GM19463 (cell line): ENCODE results near the gene CLEC16A.

Source experiments
- ATAC-seq: cut with Tn5 transposase; IDR thresholded peaks from one replicate; pipeline ENCODE4 v1.9.1; 2021; ENCODE audit warnings: mild to moderate bottlenecking, moderate library complexity; ENCODE audit not compliant: unreplicated experiment

CLEC16A gene

DNA sequence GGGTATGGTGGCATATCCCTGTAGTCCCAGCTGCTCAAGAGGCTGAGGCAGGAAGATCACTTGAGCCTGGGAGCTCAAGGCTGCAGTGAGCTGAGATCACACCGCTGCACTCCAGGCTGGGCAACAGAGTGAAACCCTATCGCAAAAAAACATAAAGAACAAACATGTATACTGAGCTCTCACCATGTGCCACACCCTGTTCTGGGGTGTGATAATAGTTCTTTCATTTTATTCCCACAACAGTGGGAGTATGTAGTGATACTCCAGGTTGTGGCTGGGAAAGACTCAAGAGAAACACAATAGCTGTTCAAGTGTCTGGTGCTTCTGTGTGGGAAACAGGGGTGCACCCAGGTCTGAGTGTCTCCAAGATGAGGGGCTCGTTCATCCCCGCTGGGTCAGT lies 221.0 kb downstream of the CLEC16A start:
- no peak for ATAC-seq

DNA sequence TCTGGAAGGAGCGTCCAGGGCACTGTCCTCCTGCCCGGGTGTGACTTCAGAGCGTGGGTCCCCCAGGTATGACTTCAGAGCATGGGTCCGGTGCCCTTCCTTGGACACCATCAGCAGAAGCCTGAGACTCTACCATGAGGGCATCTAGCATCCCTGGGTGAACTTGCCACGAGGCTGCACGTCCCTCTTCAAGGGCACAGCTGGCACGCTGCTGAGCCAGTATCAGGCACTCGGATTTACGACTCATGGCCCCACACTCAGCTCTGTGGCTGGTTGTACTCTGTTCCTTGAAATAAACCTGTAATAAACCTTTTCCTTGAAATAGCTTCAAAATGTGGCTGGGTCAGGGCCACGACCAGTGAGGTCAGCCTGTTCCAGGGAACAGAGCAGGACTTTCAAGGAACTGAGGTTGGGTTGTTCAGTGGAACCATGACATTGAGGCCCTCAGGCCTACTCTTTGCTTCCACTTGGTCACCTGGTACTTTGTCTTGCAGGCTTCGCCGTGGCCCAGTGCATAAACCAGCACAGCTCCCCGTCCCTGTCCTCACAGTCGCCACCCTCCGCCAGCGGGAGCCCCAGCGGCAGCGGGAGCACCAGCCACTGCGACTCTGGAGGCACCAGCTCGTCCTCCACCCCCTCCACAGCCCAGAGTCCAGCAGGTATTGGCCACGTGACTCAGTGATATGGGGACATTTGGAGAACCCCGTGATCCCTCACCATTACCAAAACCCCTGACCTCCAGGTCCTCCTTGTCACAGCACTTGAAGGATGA lies 221.7 kb downstream of the CLEC16A start:
- no peak for ATAC-seq

DNA sequence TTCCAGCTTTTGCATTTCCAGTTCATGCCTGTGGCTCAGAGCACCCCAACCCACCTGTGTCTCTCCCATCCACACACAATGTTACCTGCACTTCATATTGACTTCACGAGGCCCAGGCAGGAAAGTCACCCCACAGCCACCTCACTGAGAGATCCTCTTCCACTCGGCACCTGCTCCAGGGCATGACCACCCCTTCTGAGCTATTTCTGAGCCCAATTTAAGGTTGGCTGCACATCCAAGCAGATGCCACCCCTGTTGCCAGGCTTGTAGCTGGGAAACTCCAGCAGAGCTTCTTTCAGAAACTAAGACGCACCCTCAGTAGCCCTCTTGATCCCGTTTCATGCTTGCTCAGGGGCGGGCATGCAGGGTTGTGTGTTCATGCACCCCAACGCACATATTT lies 223.2 kb downstream of the CLEC16A start:
- ATAC-seq = no peak

- ATAC-seq = no peak
Measured at GRCh38 chr16:11168386-11169051, 224.2 kb downstream of the CLEC16A start.

GRCh38 chr16:11169641-11170040 lies 225.3 kb downstream of the CLEC16A start:
- no peak for ATAC-seq

DNA sequence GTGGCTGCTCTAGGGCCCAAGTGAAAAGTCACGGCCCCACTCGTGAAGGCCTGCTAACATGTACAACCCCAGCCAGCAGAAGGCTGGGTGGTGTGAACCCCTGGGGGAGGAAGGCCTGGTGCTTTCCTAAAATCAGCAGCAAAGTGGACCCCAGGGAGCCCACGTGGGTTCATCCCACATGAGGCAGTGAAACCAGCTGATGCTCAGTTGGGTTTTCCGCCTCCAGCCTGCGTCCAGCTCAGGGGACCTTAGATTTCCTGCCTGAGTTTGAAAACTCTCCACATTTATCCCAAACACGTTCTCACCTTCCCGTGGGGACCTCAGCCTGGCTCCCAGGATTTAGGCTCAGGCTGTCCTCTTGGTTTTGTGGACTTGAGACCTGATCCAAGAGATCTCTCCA lies 225.8 kb downstream of the CLEC16A start:
- ATAC-seq = no peak

- no peak for ATAC-seq
Measured at GRCh38 chr16:11170696-11171447, 226.5 kb downstream of the CLEC16A start.

GRCh38 chr16:11171448-11171709 lies 227.0 kb downstream of the CLEC16A start:
- ATAC-seq = no peak

GRCh38 chr16:11171757-11172299 lies 227.5 kb downstream of the CLEC16A start:
- no peak for ATAC-seq

DNA sequence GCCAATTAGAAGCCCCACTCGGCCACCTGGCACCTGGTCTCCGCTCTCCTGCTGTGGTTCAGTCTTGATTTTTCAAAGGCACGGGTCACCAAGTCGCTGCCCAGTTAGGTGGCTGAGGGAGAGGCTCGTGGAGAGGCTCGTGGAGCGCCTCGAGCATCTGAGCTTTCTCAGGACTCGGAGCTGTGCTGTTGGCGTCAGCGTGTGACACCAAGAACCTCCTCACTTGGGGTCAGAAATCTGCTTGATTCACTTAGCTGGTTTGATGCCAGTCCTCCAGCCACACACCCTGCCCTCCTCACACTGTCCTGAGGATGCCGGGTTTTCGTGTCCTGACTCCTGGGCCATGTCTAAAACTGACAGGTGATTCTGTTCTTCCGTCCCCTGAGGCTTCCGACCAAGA lies 229.1 kb downstream of the CLEC16A start:
- no peak for ATAC-seq

- ATAC-seq = no peak
Measured at GRCh38 chr16:11174141-11174540, 229.8 kb downstream of the CLEC16A start.

- ATAC-seq = no peak
Measured at GRCh38 chr16:11175106-11175786, 230.9 kb downstream of the CLEC16A start.

DNA sequence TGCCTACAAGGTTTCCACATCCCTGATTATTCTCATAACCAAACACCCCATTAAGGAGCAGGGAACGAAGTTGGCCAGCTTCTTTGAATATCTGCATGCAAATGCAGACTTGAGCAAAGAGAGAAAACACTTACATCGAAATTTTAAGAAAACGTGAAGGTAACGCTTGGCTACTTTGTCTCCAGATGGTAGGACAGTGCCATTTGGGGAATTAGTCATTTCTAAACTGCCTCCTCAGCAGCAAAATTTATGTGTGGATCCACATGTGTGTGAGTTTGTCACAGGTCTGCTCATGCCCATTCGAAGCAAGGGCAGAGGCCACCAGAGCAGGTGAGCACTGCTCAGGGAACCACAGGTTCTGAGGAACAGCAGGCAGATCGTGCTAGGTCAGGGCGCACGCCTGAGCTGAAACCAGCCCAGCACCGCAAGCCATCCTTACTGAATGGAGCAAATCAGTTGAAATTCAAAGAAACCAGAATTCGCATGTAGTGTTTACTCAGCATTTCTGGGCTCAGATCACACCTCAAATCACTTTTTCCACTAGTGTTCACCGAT lies 231.5 kb downstream of the CLEC16A start:
- ATAC-seq = peak; percentile 73

DNA sequence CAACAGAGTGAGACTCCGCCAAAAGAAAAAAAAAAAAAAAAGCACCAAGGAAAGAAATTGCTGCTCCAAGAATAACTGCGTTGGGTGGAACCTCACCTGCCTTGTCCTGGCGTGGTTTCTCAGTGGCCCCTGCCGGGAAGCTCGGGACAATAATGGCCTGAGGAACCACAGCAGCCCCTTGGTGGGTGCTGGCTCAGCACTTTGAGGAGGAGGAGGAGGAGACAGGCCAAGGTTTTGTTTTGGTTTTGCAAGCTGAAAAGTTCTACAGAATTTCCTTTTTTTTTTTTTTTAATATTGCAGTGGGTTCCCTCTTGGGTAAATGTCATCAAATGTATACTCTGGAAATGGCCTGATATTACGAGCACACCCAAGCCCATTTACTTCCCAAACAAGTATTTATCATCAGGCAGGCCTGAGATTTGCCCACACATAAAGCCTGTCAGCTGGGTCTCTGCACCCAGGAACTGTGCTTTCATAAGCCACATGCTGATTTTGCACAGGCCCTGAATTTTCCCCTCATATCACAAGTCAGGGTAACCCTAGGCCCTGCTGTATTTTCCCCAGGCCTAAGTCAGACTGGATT lies 233.3 kb downstream of the CLEC16A start:
- no peak for ATAC-seq

- ATAC-seq = no peak
Measured at GRCh38 chr16:11178424-11178823, 234.1 kb downstream of the CLEC16A start.

DNA sequence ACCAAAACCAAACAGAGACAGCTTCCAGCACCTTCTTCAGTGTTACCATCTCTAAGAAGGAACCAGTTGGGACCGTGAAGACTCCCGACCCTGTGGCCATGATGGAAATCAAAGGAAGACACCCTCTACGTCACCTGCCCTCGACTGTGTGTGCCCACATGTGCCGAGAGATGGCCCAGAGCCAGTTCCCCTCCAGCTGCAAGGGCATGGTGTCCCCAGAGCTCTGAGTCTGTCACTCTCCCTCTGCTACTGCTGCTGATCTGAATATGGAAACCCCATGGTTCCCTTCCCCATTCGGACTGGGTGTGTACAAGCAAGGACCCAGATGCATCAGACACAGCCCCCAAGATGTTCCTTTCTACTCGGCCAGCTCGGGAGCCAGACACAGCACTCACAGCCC lies 235.2 kb downstream of the CLEC16A start:
- ATAC-seq = no peak

DNA sequence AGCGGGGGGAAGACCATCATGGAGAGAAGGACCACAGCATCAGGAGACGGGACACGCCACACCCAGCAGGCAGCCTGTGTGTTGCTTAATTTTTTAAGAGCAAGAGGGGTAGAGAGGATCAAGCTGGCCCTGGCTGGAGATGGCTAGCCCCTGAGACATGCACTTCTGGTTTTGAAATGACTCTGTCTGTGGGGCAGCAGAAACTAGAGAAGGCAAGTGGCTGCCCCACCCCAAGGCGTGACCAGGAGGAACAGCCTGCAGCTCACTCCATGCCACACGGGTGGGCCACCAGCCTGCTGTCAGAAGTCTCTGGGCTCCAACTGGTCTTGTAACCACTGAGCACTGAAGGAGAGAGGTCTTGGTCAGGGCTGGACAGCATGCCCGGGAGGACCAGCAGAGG lies 236.1 kb downstream of the CLEC16A start:
- peak; percentile 32 for ATAC-seq

GRCh38 chr16:11181242-11181898 lies 237.0 kb downstream of the CLEC16A start:
- ATAC-seq = no peak

DNA sequence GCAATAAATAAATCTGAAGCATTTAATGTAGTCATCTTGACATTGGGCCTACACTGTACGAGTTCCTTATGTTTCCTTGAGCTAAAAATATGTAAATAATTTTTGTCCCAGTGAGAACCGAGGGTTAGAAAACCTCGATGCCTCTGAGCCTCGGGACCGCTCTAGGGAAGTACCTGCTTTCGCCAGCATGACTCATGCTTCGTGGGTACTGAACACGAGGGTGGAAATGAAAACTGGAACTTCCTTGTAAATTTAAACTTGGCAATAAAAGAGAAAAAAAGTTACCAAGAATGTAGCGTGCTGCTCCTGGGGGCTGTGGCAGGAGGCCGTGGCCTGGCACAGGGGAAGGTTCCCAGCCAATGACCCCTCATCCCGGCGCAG lies 237.5 kb downstream of the CLEC16A start:
- ATAC-seq = peak; percentile 33

DNA sequence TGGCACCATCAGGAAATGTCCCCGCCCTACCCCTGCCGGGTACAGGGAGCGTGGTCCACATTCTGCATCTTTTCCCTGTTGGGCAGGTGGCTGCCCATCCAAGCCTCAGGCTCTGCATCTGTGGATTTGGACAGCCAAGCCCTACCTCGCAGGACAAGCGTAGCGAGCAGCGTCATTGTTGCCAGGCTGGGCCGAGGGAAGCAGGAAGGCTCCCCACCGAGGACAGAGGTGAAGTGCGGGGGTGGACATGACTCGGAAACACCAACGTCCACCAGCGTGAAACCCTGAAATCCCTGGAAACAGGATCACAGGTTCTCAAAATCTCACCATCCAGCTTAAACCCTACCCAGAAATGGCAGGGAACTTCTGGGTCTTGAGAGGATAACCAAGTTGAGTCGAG lies 238.0 kb downstream of the CLEC16A start:
- no peak for ATAC-seq
